ENCODE measurements around the gene RNF169.
"Not testable (repeated sequence)": the region's sequence is repeated elsewhere in the genome, so short reads cannot be mapped to it uniquely, and the experiment has no call there.

RNF169 gene

DNA sequence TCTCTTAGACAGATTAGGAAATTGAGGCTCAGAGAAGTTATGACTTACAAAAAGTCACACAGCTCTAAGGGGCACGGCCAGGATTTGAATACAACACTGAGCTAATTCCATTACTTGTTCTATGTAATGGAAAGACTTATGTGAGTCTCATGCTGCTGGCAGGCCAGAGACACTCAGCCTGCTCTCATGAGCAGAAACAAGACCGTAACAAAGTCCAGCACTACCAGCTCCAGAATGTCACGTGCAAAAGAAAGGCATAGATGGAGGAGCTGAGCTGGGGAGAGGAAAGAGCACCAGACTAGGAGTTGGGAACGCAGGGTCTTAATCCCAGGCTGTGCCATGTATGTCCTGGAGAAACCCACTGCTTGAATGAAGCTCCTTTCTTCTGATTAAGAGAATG, 19.3 kb upstream of the RNF169 start:
- DNase-seq: no peak

DNA sequence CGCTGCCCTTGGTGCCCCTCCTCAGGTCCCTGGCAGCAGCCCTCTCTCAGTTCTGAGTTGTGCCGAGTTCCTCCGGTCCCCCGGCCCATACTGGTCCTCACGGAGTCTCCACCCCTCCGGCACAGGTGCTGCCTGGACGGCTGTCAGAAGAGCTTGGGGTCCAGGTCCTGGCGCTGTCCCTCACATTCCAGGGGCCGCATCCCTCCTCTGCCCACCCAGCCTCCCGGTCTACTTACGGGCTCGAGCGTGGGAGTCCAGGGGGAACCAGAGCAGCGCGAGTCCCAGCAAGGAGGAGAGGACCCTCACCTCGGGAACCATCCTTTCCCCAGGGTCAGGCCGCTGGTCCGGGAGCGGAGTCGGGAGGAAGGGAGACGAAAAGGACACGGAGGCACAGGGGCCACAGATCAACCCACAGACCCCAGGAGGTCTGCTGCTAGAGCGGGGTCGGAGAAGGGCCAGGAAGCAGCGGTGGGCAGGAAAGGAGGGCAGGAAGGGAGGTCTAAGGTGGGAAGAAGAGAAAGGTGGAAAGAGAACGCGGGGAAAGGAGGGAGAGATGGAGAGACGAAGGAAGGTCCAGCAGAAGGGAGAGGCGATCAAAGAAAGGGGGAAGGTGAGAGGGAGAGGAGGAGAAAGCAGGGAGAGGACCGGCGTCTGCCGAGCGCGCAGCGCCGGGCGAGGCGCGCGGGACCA, 17.9 kb upstream of the RNF169 start:
- no peak for DNase-seq

DNA sequence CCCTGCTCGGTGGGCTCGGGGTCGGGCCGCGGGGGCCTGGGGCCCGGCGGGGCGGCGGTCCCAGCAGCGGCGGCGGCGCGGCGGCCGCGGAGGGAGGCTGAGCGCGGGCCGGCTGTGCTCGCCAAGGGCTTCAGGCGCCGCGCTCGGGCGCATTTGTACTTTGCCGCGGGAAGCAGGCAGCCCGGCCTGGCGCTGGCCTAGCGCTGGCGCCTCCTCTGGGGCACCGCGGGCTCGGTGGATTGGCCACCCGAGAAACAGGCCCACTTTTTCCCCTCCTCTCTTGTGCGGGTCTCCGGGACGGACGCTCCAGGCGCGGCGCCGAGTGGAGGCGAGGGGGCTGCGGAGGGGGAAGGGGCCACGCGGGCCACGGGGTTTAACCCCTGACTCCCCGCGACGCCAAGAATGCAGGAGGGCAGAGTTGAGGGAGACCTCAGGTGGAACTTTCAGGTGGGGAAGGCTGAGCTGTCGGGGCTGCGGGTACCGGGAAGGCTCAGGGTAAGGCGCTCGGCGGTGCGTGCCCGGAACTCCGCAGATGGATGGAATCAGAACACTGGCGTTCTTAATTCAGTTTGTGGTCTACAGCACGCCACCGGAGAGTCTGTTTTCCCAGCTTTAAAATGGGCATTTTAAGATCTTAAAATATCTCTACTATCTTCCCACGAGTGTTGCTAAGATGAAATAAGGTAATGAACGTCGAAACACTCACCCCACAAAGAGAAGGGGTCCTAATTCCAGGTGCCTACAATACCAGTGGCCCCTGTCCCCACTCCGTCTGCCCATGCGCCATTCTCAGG, 17.2 kb upstream of the RNF169 start, which contains the start of gene CHRDL2:
CHRDL2 (minus strand) TSS at position 126 of the 794 bp plus-strand sequence. CDS start 538 bp downstream, outside the sequence.
- DNase-seq: no peak

DNA sequence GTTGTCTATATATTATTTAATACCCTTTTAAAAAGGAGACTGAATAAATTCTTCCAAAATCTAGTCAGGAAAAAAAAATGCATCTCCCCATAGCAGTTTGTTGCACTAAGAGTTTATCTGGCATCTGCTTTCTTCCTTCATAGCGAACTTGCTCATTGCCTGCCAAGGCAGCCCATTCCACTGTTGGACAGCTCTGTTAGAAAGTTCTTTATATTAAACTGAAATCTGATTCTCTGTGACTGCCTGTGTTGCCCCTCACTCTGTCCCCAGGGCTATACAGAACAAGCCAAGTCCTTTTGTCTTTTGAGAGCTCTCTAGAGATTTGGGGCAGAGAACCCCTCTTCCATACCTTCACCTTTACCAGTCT, 14.1 kb upstream of the RNF169 start:
- no peak for DNase-seq

DNA sequence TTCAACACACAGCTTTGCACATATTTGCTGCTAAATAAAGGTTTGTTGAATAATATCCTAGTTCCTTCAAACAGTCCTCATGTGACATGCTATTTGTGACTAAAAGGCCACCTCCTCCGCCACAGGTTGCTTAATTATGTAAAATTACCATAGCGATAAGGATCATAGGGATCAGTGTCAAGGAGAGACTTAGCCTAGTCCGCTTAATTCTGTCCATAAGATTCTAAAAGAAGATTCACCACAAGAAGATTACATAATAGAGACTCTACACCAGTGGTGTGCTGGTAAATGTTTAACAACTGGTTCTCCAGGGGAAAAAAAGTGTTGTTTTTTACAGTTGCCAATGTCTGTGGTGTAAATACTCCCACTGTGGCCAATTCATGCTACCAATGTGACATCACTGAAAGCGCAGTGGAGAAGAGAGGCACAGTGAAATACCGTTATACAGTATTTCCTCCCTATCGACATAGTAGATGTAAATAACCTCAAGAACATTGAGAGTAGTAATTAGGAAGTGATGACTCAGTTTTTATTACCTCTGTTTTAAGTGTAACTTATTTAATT, 13.2 kb upstream of the RNF169 start:
- no peak for DNase-seq

DNA sequence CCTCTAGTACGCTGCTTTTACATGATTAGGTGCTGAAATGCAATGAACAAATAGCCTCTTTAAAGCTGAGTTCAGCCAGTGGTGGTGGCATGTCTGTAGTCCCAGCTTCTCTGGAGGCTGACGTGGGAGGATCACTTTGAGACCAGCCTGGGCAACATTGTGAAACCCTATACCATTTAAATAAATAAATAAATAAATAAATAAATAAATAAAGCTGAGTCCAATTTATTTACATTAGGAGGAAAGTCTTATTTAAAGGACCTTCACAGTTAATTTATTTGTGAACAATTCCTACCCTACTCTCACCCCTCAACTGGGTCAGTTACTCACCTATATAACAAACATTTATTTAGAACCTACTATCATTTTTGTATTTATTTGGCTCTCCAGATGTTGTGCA, 12.6 kb upstream of the RNF169 start:
- no peak for DNase-seq

DNA sequence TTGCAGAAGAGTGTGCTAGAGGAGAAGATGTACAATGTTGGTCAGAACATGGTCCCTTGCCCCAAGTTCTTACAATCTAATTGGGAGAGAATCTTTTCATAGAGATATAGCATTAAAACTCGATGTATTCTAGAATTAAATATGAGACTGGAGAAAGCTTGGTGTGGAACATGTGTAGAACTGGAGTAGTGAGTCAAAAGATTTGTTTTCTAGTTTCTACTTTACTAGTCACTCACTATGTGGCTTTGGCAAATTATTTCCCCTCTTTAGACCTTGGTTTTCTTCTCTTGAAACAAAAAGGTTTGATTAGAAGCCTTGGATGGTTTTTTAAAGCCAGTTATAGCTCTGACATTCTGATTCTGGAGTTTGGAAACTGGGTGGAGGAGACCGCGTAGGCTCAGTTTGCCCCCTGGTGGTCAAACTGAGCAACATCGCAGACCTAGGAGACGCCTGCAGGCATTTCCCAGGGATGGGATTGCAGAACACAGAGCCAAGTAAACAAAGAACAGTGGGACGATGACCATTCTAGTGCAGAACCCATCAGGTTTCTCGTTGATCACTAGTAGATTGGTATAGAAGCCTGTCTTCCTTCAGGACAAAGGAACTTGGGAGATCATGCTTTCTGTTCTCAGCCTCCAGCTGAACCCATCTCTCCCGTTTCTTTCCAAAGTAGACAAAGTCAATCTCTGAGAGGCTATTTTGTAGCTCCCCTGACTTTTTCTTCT, 8.9 kb upstream of the RNF169 start:
- DNase-seq: peak; percentile 46

DNA sequence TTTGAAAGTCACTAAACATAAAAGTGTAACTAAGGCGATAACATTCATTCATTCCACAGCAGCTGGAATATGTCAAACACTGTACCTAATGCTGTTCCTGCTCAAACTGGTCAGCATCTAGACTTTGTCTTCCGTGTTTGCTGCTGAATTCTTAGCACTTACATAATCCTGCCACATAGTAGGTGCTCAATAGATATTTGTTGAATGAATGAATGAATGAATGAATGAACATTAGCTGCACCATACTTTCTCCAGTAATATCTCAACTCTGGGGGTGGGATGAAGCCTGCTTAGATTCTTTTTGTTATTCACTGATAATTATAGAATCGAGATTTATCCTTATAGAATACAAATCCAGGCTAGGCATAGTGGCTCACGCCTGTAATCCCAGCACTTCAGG, 6.6 kb upstream of the RNF169 start:
- DNase-seq: no peak

DNA sequence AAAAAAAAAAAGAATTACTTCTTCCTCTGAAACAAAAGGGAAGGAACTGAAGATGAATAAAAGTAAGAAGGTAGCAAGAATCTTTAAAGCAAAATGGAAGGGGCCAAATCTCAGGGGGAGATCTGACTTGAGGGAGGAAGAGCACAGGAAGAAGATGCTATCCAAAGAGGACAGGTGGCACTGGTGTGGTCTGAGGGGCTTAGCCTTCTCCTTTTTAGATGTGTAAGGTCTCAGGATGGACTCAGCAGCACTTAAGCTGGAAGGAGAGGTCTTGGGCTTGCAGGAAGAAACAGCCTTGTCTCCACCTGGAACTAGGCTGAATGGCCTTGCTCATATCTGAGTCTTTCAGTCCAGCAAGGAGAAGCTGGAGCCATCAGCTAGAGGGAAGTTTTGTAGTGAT, 5.0 kb upstream of the RNF169 start:
- no peak for DNase-seq

DNA sequence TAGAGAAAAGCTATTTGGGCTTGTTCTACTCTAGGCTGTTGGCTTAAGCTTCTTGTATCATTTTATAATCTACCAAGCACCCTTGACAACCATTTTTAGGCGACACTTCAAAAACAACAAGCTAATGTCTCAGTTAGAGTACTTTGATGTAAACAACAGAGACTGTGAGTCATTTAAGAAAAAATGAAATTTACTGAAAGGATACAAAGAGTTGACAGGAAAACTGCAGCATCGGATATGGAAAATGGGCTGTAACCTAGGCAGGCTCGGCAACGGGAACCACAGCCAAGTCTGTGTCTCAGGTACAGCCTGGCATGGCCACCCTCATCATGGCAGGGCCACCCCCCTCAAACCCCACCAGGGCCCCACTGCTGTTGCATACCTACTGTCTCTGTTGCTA, 4.4 kb upstream of the RNF169 start:
- DNase-seq: no peak

DNA sequence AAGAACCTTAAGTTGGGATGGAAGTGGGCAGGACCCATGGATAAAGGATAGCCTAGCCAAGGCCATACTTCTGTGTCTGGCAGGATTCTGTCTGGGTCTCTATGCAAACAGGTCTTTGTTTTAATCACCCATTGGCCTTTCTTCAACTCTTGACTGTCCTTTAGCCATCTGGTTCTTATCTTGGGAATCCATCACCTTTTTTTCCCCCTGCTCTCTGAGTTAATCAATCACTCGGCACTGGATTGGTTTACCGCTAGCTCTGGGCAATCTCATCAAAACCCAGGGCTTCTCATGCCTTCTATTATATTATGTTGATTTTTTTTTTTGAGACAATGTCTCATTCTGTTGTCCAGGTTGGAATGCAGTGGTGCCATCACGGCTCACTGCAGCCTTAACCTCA, 1.8 kb upstream of the RNF169 start:
- DNase-seq: no peak

DNA sequence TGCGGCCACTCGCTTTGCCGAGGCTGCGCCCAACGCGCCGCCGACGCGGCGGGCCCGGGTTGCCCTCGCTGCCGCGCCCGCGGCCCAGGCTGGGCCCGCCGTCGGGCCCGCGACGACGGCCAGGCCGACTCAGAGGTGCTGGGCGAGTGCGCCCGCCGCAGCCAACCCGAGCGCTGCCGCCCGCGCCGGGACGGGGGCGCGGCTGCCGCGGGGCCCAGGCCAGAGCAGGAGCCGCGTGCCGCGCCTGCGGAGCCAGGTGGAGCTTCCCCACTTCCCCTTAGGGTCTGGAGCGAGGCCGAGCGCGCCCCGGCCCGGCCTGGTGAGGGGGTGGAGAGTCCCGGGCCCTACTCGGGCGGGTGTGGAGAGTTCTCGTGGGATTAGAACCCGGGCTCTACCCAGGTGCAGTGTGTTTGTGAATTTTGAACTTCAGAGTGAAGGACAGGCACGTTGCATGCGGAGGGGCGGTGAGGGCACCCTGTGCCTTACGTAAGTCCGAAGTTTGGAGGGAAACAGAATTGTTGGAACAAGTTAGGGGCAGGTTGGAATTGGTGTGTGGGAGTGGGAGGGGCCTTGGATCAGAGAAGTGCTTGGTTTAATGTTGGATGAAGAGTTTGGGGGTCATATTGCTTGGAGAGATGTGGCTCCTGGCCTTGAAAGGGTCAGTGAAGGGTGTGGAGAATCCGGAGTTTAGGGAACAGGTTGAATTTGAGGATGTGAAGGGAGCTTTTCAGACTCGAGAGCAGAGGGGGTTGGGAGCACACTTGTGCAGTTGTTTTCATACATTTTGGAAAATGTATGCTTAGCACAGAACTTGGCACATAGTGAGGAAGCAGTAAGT, 697 bp downstream of the RNF169 start:
- peak; percentile 61 for DNase-seq

DNA sequence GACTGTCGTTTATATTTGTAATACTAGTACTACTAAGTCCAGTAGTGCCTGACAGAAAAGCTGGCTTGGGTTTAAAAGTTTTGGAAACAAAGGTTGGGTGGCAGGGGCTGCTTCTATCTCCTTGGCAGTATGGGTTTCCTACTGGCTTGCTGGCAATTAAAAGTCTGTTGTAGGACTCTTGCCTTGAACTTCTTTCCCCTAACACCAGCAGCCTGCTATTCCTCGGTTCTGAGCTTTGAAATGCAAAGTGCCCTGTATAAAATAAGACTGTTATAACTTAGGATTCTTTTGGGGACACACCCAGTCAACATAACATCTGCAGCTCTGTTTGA, 1.3 kb downstream of the RNF169 start:
- DNase-seq: no peak

DNA sequence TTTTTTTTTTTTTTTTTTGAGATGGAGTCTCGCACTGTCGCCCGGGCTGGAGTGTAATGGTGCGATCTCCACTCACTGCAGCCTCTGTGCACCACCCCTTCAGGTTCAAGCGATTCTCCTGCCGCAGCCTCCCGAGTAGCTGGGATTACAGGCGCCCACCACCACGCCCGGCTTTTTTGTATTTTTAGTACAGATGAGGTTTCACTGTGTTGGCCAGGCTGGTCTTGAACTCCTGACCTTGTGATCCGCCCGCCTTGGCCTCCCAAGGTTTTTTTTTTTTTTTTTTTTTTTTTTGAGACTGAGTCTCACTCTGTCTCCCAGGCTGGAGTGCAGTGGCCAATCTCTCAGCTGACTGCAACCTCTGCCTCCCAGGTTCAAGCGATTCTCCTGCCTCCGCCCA, 1.9 kb downstream of the RNF169 start:
- not testable (repeated sequence) for DNase-seq

DNA sequence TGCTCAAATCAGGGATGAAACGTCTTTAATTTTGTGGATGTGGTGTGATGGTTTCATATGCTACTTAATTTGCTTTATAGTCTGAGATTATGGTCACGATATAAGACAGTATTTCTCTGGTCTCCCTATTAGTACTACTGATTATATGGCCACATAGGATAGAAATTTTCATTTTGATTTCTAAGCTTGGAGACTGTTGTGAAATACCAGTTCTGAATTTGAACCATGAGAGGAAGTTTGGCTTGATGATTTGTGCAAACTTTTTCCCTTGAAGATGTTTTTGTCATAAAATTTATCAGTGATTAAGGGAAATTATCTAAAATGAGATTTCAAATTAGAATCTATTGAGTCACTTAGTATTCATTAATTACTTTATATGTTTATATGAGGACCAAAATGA, 2.7 kb downstream of the RNF169 start:
- DNase-seq: no peak

DNA sequence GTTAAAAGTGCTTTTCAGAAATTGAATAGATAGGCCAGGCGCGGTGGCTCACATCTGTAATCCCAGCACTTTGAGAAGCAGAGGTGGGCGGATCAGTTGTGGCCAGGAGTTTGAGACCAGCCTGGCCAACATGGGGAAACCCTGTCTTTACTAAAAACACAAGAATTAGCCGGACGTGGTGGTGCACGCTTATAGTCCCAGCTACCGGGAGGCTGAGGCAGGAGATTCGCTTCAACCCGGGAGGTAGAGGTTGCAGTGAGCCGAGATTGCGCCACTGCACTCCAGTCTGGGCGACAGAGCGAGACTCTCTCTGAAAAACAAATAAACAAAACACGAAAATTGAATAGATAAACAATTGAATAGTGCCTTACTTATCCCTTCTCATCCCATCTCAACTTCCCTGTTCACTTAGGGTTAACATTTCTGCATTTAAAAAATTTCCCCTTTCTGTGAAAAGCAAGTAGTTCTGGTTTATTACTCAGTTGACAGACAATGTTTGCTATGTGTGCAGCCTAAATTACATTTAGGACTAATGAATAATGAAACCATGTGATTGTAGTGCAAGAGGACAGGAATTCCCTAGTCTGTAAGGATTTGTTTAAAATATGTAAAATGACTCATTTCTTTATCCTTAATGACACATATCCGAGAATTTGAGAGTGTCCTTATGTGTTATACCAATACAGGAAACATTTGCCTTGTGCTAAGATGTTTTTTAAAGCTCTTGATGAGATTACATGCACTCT, 6.0 kb downstream of the RNF169 start:
- peak; percentile 32 for DNase-seq

DNA sequence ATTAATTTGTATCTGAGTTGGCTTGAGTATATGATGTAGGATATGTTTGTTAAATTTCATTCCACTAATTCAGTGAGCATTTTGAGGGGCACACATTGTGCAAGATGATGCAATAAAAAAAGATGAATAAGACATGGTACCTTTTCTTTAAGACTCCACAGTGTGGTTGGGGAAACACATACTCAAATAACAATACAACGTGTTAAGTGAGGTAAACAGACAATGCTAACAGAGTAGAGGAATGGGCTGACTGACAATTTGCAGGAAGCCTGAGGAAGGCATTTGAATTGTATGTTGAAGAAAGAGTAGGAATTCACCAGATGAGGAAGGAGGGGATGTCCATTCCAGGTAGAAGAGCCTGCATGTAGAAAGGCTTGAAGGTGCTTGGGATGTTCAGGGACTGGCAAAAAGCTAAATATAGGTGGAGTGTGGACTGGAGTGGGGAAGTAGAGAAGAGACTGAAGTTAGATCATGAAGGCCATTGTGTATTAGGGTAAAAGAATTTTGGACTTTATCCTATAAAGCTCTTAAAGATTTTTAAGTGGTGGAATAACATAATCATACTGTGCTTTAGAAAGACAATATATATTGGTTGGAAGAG, 6.8 kb downstream of the RNF169 start:
- DNase-seq: no peak

DNA sequence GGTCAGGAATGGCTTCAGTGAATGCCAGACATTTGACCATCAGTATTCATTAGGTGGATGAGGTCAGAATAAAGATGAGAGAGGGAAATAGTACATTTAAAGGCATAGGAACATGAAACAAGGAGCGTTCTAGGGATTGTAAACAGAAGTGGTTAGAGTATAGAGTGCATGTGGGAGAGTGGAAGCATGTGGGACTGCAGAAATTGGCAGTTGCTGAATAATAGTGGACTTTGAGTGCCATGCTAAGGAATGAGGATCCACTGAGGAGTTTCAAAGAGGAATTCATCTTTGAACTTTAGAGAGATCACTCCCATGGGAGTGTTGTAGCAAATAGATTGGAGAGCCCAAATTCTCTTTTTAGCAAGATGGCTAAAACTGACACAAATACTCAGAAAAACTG, 7.9 kb downstream of the RNF169 start:
- no peak for DNase-seq

DNA sequence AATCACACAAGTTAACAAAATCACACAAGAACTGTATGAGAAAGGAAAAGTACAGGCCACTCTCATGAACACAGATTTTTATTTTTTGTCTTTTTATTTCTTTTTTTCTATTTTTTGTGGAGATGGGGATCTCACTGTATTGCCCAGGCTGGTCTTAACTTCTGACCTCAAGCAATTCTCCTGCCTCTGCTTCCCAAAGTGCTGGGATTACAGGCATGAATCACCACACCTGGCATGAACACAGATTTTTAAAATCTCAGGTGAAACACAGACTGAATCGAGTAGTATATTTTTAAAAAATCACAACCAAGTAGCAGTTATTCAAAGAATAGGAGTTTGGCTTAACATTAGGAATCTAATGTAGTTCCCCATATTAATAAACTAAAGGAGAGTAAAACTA, 18.3 kb downstream of the RNF169 start:
- DNase-seq: no peak

DNA sequence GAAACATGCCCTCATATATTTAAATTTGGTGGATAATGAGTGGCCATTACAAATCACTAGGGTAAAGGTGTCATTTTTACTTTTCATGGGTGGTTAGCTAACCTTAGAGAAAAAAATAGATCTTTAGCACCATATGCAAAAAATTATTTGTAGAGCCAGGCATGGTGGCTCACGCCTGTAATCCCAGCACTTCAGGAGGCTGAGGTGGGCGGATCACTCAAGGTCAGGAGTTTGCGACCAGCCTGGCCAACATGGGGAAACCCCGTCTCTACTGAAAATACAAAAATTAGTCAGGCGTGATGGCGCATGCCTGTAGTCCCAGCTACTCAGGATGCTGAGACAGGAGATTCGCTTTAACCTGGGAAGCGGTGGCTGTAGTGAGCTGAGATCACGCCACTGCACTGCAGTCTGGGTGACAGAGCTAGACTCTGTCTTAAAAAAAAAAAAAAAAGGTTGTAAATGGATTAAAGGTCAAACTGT, 19.6 kb downstream of the RNF169 start:
- peak; percentile 83 for DNase-seq

DNA sequence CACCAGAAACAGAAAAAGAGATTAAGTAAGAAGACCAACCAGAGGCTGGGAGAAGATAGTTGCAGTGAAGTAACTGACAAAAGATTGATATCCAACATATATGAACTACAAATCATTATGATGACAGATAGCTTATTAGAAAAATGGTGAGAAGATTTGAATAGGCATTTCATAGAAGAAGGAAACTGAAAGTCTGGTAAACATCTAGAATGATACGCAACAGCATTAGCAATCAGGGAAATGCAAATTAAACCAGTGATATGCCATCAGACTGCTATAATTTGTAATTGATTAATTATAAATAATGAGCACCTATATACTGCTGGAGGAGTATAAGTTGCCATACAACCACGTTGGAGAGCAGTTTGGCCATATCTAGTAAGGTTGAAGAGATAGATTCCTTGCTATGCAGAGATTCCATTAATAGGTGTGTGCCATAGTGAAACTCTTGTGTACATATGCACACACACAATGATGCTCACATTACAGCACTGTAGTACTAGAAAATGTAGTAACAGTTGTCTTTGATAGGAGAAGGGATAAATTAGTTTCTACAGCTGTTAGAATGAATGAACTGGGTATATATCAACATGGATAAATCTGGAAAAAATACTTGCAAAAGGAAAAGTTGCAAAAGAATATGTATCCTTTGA, 20.5 kb downstream of the RNF169 start:
- no peak for DNase-seq

Measured in activated CD4-positive, alpha-beta T cell treated with anti-CD3 and anti-CD28 coated beads, Interleukin-2, amount 50 U/mL, for 16 hours (primary cell).